Uterus (tissue), 2 donors: ENCODE measurements around the gene PPFIBP1.

Source experiments
- CTCF ChIP-seq, 4 experiments: fragments of 200-600 bp in 2 of 4; fragments of 450-650 bp in 2 of 4; sonication (generic) in 2 of 4; IDR thresholded peaks; one replicate each; pipeline ENCODE4 v1.5.1; 2016 to 2019; ENCODE audit warnings: antibody characterized with exemption in 4 of 4, mild to moderate bottlenecking in 2 of 4, moderate library complexity in 1 of 4
- POLR2A ChIP-seq, 2 donors: fragments of 450-650 bp; IDR thresholded peaks; one replicate each; pipeline ENCODE4 v1.6.1; 2016; ENCODE audit warnings: antibody characterized with exemption in 2 of 2, mild to moderate bottlenecking in 1 of 2, moderate library complexity in 1 of 2

- TF ChIP-seq CTCF (IDR thresholded peaks at IDR 0.05) = no peak
- no peak for TF ChIP-seq POLR2A (IDR thresholded peaks at IDR 0.05)
Observed at GRCh38 chr12:27504507-27504906, 19.5 kb upstream of the PPFIBP1 start.
